ENCODE data around the gene TSPOAP1.

DNA sequence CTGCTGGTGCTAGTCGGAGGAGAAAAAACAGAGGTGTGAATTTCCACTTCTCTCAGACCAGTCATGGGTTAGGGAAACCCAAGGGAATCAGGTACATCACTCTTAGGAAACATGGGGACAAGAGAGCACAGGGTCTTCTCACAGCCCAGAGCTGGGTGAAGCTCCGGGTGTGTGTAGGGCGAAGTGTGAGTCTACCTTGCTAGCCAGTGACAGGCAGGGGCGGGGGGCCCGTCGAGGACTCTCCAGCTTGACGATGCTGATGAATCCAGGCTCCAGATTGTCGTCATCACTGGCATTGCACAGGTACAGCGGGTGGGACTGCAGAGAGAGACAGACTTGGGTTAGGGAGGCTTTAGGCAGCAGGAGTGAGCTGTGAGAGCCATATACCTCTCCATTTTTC, 42.1 kb upstream of the TSPOAP1 start:
- TF ChIP-seq CTCF (IDR thresholded peaks at IDR 0.05; ENCODE audit: poor library complexity), result no peak
- TF ChIP-seq EZH2phosphoT487 (IDR thresholded peaks at IDR 0.05; ENCODE audit: low read depth, severe bottlenecking, unreplicated experiment), result no peak
- no peak for TF ChIP-seq EZH2 (IDR thresholded peaks at IDR 0.05; ENCODE audit: borderline replicate concordance)

Measured in hepatocyte (in vitro differentiated cells).